Loucy (cell line): ENCODE results near the gene CCT4.

Experiments
- CTCF ChIP-seq: fragments of 200-600 bp; sonication (generic); conservative IDR thresholded peaks from 2 replicates; pipeline ENCODE4 v1.5.1; 2014; ENCODE audit warnings: mild to moderate bottlenecking, antibody characterized with exemption, low read length
- EZH2phosphoT487 ChIP-seq: fragments of 200-600 bp; IDR thresholded peaks from 2 replicates; pipeline ENCODE4 v1.6.1; 2018; ENCODE audit warnings: antibody characterized with exemption, mild to moderate bottlenecking, moderate library complexity, borderline replicate concordance

- TF ChIP-seq CTCF (no peak), EZH2phosphoT487 (no peak)
These were observed 38.3 kb upstream of the CCT4 start for GRCh38 chr2:61926531-61927477.
